Gastrocnemius medialis (tissue), 4 donors: Measurements from ENCODE around the gene KLHDC1. TPM values are rescaled to one million over a fixed set of nuclear protein-coding genes. Genes with fewer than 3 reads are reported as not detected.
"Not testable (repeated sequence)": the region's sequence is repeated elsewhere in the genome, so short reads cannot be mapped to it uniquely, and the experiment has no call there.

Experiments
- ATAC-seq, 2 donors: fragments of 150-250 bp; one replicate each; pipeline ENCODE4 v1.9.1; 2016
- DNase-seq, 2 donors: peaks; one replicate each; pipeline ENCODE4 v3.0.0-alpha.2; 2019
- H3K27ac ChIP-seq, 4 donors: fragments of 200-600 bp; sonication (generic); 1 replicate in 1 of 4; 2 replicates in 3 of 4; pipeline ENCODE4 v1.5.1; 2016 to 2018; ENCODE audit warnings: mild to moderate bottlenecking in 2 of 4, moderate library complexity in 1 of 4
- H3K27me3 ChIP-seq, 3 donors: fragments of 200-600 bp; sonication (generic) in 2 of 3; 1 replicate in 1 of 3; 2 replicates in 2 of 3; pipeline versions ENCODE4 v1.5.1 to v1.6.0; 2016 to 2019; ENCODE audit warnings: mild to moderate bottlenecking in 1 of 3, moderate library complexity in 1 of 3
- H3K36me3 ChIP-seq, 2 donors: fragments of 200-600 bp; sonication (generic) in 1 of 2; one replicate each; pipeline ENCODE4 v1.5.1; 2017 to 2018
- H3K4me1 ChIP-seq, 2 donors: fragments of 200-600 bp; sonication (generic) in 1 of 2; one replicate each; pipeline ENCODE4 v1.5.1; 2016 to 2017; ENCODE audit warnings: mild to moderate bottlenecking in 2 of 2
- H3K4me3 ChIP-seq, 4 donors: fragments of 200-600 bp; sonication (generic) in 3 of 4; 1 replicate in 1 of 4; 2 replicates in 3 of 4; pipeline ENCODE4 v1.5.1; 2016 to 2019; ENCODE audit warnings: mild to moderate bottlenecking in 2 of 4
- H3K9me3 ChIP-seq, 3 donors: fragments of 200-600 bp; sonication (generic) in 2 of 3; 1 replicate in 1 of 3; 2 replicates in 2 of 3; pipeline ENCODE4 v1.5.1; 2016 to 2019
- POLR2A ChIP-seq, 2 donors: fragments of 450-650 bp; IDR thresholded peaks; one replicate each; pipeline ENCODE4 v1.6.1; 2017; ENCODE audit warnings: antibody characterized with exemption in 2 of 2, mild to moderate bottlenecking in 2 of 2, moderate library complexity in 2 of 2
- in situ Hi-C, 4 donors: fragments of 200-750 bp; cut with MboI; loops; one replicate each; pipeline versions ENCODE4 v1.15.0 to v1.8.0; 2017; ENCODE audit warnings: low sequenced_read_pairs in 4 of 4
- intact Hi-C: fragments of 100-400 bp; cut with DNase I; formaldehyde crosslinking; loops from one replicate; pipeline ENCODE4 v1.15.1; 2023; ENCODE audit warnings: low total_unique reads
- total RNA-seq, 4 donors: library from RNA; depleted of rRNA; stranded (reverse); fragments of >200 nt; gene quantifications; one replicate each; pipeline versions ENCODE4 v1.1.0 to v1.2.3, GENCODE V29; 2016
- TF ChIP-seq, protein P1 (sequence below), 5 experiments: fragments of 450-650 bp in 3 of 5; fragments of 200-600 bp in 2 of 5; sonication (generic) in 2 of 5; IDR thresholded peaks in 4 of 5; conservative IDR thresholded peaks in 1 of 5; 1 replicate in 4 of 5; 2 replicates in 1 of 5; pipeline ENCODE4 v1.5.1; 2016 to 2019; ENCODE audit warnings: antibody characterized with exemption in 5 of 5, mild to moderate bottlenecking in 3 of 5, moderate library complexity in 3 of 5

The KLHDC1 gene
- total RNA-seq, 4 donors from 2014 or later: 4.1 to 7.2 (median 4.7) TPM

DNA sequence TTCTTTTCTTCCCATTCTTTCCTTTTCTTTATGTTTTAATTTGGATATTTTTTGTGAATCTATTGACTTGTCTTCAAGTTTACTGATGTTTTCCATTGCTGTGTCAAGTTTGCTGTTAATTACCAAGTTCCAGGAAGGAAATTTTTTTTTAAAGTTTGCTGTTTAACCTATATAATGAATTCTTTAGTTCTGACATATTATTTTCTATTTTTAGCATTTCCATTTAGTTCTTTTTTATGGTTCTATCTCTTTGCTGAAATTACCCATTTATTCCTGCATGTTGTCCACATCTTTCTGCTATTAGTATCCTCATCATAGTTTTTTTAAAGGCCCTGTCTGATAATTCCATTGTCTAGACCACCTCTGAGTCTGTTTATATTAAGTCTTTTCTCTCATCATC, 27.8 kb downstream of the KLHDC1 start:
- no peak overlapping the region for H3K27ac ChIP-seq
- DNase-seq: no peak
- H3K4me3 ChIP-seq: no peak overlapping the region
- no peaks in the 10 kb centered on the region for H3K27me3 ChIP-seq
- H3K4me1 ChIP-seq: no peaks in the 10 kb centered on the region
- intact Hi-C loops: no loop called here
- no peaks in the 10 kb centered on the region for H3K9me3 ChIP-seq
- no peak for ATAC-seq
- peaks cover 0 to 26% of the 10 kb centered on the region in 2 donors for H3K36me3 ChIP-seq
- in situ Hi-C loops: loop anchor here in 1 of 4 donors (25.0 kb wide), 1 partner anchor 258 kb away; no protein-coding TSS in a partner anchor
- TF ChIP-seq, protein P1, sequence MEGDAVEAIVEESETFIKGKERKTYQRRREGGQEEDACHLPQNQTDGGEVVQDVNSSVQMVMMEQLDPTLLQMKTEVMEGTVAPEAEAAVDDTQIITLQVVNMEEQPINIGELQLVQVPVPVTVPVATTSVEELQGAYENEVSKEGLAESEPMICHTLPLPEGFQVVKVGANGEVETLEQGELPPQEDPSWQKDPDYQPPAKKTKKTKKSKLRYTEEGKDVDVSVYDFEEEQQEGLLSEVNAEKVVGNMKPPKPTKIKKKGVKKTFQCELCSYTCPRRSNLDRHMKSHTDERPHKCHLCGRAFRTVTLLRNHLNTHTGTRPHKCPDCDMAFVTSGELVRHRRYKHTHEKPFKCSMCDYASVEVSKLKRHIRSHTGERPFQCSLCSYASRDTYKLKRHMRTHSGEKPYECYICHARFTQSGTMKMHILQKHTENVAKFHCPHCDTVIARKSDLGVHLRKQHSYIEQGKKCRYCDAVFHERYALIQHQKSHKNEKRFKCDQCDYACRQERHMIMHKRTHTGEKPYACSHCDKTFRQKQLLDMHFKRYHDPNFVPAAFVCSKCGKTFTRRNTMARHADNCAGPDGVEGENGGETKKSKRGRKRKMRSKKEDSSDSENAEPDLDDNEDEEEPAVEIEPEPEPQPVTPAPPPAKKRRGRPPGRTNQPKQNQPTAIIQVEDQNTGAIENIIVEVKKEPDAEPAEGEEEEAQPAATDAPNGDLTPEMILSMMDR (IDR thresholded peaks at IDR 0.05 in 4 of 5, conservative IDR thresholded peaks at IDR 0.05 in 1 of 5): no peak
- no peak for TF ChIP-seq POLR2A (IDR thresholded peaks at IDR 0.05)

DNA sequence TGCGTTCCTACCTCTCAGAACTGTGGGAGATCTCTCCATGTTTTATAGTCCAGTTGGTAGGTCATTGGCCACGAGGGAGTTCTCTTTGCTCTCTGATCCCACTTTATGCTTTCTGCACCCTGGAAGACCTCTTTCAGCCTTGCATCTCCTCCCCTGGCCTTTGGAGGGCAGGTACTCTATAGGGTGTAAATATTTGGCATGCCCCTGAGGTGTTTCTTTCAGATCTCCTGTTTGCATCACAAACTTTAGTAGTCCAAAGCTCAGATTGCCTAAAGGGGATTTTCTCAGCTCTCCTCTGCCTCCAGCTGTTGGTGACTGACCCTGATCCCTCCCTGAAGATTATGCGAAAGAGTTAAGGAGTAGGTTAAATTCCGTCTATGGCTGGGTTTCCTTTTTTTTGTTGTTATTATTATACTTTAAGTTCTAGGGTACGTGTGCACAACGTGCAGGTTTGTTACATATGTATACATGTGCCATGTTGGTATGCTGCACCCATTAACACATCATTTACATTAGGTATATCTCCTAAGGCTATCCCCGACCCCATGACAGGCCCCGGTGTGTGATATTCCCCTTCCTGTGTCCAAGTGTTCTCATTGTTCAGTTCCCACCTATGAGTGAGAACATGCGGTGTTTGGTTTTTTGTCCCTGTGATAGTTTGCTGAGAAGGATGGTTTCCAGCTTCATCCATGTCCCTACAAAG, 29.0 kb downstream of the KLHDC1 start:
- H3K4me3 ChIP-seq, DNase-seq, intact Hi-C loops, ATAC-seq, H3K27ac ChIP-seq, H3K27me3 ChIP-seq, H3K9me3 ChIP-seq, H3K4me1 ChIP-seq: not testable (repeated sequence)
- in situ Hi-C loops: loop anchor here in 1 of 4 donors (25.0 kb wide), 1 partner anchor 260 kb away; no protein-coding TSS in a partner anchor
- H3K36me3 ChIP-seq: peaks cover 0 to 36% of the 10 kb centered on the region in 2 donors

DNA sequence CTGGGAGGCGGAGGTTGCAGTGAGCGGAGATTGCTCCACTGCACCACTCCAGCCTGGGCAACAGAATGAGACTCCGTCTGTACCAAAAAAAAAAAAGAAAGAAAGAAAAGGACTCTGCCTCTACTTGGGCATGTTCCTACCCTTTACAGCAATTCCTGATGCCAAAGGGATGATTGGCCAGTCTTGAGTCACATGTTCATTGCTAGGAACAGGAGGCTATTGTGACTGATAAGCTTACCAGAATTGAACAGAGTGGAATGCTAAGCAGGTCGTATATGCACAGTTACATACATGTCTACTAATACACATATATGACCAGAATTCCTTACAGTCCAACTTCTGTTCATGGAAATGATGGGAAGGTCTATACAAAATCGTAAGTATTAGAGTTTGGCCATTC, 34.3 kb downstream of the KLHDC1 start:
- TF ChIP-seq POLR2A (IDR thresholded peaks at IDR 0.05): no peak
- TF ChIP-seq, protein P1 (IDR thresholded peaks at IDR 0.05 in 4 of 5, conservative IDR thresholded peaks at IDR 0.05 in 1 of 5): no peak
- intact Hi-C loops (no loop called here), in situ Hi-C loops (no loop called here)
- Histone ChIP-seq H3K4me3 (no peak overlapping the region), H3K9me3 (no peaks in the 10 kb centered on the region), H3K27ac (no peak overlapping the region), H3K4me1 (no peaks in the 10 kb centered on the region), H3K27me3 (no peaks in the 10 kb centered on the region), H3K36me3 (peaks cover 0 to 59% of the 10 kb centered on the region in 2 donors)
- DNase-seq (no peak), ATAC-seq (no peak)

DNA sequence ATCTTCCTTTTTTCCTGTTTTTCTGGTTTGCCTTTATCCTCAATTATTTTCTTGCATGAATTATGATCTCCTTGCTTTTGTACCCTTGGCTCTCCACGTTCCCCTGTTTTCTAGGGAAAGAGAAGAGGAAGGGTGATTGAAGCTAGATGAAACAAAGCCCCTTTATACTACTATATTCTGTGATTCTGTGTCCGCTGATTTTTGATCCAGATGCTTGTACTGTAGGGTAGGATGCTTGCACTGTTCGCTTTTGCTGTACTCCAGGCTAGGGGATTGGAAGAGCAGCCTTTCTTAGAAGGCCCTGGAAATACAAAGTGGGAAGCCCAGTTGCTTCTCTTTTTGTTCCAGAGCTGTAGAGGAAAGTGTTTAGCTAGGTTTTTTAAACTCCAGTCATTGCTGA, 40.0 kb downstream of the KLHDC1 start:
- H3K4me1 ChIP-seq: no peaks in the 10 kb centered on the region
- in situ Hi-C loops (no loop called here), intact Hi-C loops (no loop called here)
- H3K36me3 ChIP-seq: peaks cover 0 to 44% of the 10 kb centered on the region in 2 donors
- no peaks in the 10 kb centered on the region for H3K9me3 ChIP-seq
- no peak for DNase-seq
- no peak for TF ChIP-seq POLR2A (IDR thresholded peaks at IDR 0.05)
- TF ChIP-seq, protein P1 (IDR thresholded peaks at IDR 0.05 in 4 of 5, conservative IDR thresholded peaks at IDR 0.05 in 1 of 5): no peak
- ATAC-seq: no peak
- H3K27ac ChIP-seq: no peak overlapping the region
- no peak overlapping the region for H3K4me3 ChIP-seq
- H3K27me3 ChIP-seq: no peaks in the 10 kb centered on the region

DNA sequence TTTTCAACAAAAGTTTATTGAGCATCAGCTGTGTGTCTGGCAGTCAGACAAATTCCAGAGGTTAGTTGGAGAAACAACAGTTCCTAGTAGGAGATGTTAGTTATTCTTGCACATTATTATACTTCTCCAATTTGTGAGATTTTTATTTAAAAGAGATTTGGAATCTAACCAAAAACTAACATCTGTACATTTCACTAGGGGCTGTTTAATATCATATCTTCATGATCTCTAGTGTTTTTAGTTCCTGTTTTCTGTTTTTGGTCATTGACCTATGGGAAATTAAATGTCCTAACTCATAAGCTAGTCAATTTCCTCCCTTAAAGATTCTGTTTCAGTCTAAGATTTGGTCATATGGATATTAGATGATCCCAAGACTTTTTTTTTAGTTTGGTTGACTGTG, 40.9 kb downstream of the KLHDC1 start:
- TF ChIP-seq, protein P1 (IDR thresholded peaks at IDR 0.05 in 4 of 5, conservative IDR thresholded peaks at IDR 0.05 in 1 of 5): no peak
- TF ChIP-seq POLR2A (IDR thresholded peaks at IDR 0.05): no peak
- H3K36me3 ChIP-seq: peaks cover 0 to 41% of the 10 kb centered on the region in 2 donors
- in situ Hi-C loops: no loop called here

DNA sequence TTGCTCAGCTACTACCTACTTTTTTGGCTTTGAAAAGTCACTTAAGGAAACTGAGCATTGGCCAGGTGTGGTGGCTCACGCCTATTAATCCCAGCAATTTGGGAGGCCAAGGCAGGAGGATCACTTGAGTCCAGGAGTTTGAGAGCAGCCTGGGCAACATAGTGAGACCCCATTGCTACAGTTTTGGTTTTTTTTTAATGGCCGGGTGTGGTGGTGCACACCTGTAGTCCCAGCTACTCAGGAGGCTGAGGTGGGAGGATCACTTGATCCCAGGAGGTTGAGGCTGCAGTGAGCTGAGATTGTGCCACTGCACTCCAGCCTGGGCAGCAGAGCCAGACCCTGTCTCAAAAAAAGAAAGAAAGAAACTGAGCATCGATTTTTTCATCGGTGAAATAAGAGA, 42.7 kb downstream of the KLHDC1 start:
- peaks cover 0 to 35% of the 10 kb centered on the region in 2 donors for H3K36me3 ChIP-seq
- in situ Hi-C loops, H3K27ac ChIP-seq, ATAC-seq, H3K27me3 ChIP-seq, intact Hi-C loops, H3K9me3 ChIP-seq, DNase-seq, H3K4me3 ChIP-seq, H3K4me1 ChIP-seq: not testable (repeated sequence)

More for the DNA sequence above, 40.9 kb downstream of the KLHDC1 start:
- intact Hi-C loops: no loop called here
- Histone ChIP-seq H3K27me3 (no peaks in the 10 kb centered on the region), H3K4me3 (no peak overlapping the region), H3K4me1 (no peaks in the 10 kb centered on the region), H3K27ac (no peak overlapping the region), H3K9me3 (no peaks in the 10 kb centered on the region)
- no peak for DNase-seq
- ATAC-seq: no peak
